Stimulated activated CD8-positive, alpha-beta memory T cell treated with anti-CD3 and anti-CD28 coated beads, Interleukin-7, amount 100 ng/mL, for 48 hours (primary cell): ENCODE measurements around the gene ASB2.
A peak's percentile ranks its signal among the peaks of the same experiment; 100 is the strongest.

Experiments
- DNase-seq, 2 donors: peaks; one replicate each; pipeline ENCODE4 v3.0.0-alpha.2; 2020; ENCODE audit warnings: low read depth in 1 of 2; ENCODE audit errors: extremely low read depth in 1 of 2

Gene ASB2

GRCh38 chr14:93976477-93977057 is at the start of gene ASB2:
TSS of gene ASB2 (minus strand) at chr14:93976570. CDS start at chr14:93964539, 12,031 bp downstream.
- no peak for DNase-seq

GRCh38 chr14:94025720-94026119 is 49.4 kb upstream of the ASB2 start:
- DNase-seq: no peak

GRCh38 chr14:94024549-94024948 is 48.2 kb upstream of the ASB2 start:
- DNase-seq: no peak

GRCh38 chr14:94022532-94023411 is 46.4 kb upstream of the ASB2 start:
- no peak for DNase-seq

DNA sequence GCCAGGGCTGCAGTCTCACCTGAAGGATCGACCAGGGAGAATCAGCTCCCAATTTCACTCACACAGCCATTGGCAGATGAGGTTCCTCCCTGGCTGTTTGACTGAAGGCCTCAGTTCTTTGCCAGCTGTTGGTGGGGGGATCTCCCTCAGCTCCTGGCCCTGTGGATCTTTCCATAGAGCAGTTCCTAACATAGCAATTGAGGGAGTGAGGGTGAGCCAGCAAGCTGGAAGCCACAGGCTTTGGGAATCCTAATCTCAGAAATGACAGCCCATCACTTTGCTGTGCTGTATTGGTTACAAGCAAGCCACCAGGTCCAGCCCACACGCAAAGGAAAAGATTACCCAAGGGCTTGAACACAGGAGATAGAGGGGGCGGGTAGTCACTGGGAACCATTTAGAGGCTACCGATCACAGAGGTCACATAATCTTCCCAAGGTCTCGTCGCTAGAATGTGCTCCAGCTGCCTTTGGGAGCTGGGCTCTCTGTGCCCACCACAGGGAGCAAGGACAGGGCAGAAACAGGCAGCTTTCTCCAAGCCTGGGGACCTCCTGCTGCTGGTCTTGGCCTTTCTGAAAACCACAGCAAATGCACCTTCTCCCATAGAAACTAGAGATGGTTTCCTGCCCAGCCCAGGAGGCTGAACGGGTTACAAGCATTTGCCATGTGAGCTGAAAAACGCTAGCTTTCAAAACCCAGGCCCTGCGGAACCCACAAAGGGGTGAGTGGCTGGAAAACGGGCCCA is 45.2 kb upstream of the ASB2 start:
- DNase-seq: peak; percentile 34 to 38

DNA sequence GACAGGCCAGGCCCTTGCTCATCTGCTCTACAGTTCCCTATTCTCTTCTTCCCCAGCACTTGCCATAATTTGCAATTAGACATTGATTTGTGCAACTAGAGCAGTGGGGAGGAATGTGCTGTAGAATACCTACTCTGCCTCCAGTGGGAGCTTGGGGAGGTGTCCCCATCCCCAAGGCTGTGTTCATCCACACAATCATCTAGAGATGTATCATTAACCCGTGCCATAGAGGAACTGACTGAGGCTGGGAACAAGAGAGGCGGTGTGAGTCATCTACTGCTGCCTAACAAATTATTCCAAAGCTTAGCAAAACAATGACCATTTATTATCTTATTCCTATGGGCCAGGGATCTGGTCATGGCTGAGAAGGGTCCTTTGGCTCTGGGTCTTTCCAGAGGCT is 44.6 kb upstream of the ASB2 start:
- DNase-seq: no peak

DNA sequence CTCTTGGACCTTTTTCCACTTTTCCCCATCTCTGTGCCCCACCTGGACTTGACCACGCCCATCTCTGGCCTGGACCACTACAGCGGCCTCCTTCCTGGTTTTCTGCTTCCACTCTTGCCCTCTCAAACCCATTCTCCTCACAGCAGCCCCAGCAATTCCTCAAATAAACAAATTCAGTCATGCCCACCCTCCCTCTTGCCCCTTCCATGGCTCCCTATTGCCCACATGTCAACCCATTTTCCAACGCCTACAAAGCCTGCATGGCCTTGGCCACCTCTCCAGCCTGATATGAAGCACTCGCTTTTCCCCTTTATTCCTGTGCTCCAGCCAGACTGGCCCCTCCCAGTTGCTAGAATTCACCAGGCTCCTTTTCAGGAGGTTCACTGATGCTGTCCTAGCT is 43.9 kb upstream of the ASB2 start:
- no peak for DNase-seq

- no peak for DNase-seq
Observed at GRCh38 chr14:94019329-94019728, 43.0 kb upstream of the ASB2 start.

- no peak for DNase-seq
Observed at GRCh38 chr14:94018308-94018707, 41.9 kb upstream of the ASB2 start.

DNA sequence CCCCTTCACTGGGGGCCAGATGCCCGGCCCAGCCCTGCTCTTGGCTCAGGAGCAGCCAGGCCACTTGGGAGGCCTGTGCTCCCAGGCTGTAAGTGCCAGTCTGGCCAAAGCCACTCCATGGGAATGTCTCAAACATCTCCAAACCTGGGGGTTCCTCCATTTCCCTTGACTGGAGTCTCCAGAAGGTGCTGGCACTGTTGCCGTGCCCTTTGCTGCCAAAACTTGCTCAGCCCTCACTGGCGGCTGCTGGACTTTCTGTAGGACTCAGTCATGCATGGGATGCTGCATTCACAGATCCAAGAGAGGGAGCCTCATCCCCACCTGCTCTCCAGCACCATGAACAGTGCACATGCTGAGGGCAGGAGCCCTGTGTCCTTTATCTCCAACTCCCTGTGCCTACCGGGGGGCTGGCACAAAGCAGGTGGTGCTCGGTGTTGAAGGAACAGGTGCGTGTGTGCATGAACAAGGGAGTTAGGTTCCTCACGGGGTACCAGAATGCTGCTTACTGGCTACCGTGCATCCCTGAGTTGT is 40.1 kb upstream of the ASB2 start:
- no peak for DNase-seq

GRCh38 chr14:94015223-94015622 is 38.9 kb upstream of the ASB2 start:
- no peak for DNase-seq

DNA sequence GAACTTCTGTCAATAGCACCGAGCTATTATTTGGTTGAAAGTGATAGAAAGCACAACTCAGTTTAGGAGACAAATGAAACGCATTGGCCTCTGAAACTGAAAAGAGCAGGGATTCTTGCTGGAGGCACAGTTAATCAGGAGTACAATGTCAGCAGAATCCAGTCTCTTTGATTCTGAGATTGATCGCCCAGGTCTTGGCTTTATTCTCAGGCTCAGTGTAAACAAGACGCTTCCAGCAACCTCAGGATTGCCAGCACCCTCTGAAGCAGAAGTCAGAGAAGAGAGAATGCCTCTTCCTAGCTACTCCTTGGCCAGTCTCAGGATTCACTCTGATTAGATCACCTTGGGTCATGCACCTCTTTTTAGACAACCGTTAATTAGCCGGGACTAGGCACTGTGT is 38.0 kb upstream of the ASB2 start:
- no peak for DNase-seq

DNA sequence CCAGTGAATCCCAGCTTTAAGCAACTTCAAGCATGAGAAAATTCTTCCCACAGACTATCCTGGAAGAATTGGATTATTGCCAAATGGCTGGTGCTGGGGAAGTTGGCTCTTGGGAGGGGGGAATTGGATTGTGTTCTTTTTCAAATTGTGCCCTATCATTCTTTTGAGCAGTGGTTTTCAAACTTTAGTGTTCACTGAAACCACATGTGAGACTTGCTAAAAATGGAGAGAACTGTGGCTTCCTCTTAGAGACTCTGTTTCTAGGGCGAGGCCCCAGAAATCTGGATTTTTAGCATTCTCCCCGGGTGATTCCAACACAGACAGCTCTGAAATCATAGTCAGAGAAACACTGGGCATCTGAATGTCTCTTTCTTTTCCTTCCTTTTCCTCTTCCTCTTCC is 35.4 kb upstream of the ASB2 start:
- DNase-seq: no peak

GRCh38 chr14:94010625-94011024 is 34.3 kb upstream of the ASB2 start:
- no peak for DNase-seq

GRCh38 chr14:94009767-94010166 is 33.4 kb upstream of the ASB2 start:
- DNase-seq: no peak

DNA sequence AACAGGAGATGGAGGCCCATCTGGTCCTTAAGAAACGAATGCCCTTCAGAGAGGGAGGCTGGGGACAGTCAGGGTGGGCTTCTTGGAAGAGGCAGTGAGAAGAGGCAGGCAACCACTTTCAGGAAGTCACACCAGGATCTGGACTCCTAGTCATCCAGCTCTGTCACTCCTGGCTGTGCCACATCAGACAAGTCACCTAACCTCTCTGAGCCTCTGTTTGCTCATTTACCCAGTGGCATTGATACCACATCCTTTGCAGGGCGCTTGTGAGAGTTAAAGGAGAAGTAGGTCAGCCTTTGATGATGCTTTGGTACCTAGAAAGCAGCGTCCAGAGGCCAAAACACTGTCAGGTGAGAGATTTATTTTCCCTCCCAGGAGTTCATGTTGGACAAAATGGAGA is 31.9 kb upstream of the ASB2 start:
- no peak for DNase-seq

DNA sequence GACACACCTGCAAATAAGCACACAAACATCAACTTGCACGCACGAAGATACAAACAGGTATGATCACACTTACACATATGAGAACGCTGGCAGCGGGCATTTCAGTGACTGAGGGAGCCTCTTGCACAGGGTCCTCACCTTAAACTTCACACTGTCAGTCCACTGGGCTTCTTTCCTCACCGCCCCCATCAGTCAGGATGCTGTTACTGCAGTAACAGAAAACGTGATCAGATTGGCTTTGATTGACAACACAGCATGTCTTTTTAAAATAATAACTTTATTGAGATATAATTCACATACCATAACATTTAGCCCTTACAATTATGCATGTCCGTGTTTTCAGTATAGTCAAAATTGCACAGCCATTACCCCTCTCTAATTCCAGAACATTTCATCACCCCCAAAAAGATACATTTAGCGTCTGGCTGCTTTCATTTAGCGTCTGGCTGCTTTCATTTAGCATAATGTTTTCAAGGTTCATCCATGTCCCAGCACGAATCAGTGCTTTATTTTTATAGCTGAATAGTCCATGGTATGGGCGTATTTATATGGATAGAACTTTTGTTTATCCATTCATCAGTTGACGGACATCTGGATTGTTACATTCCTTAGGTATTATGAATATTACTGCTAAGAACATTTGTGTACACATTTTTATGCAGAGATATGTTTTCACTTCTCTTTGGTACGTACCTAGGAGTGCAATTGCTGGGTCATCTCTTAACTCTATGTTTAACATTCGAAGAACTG is 29.1 kb upstream of the ASB2 start:
- DNase-seq: no peak

- DNase-seq: no peak
Observed at GRCh38 chr14:94004015-94004414, 27.6 kb upstream of the ASB2 start.

DNA sequence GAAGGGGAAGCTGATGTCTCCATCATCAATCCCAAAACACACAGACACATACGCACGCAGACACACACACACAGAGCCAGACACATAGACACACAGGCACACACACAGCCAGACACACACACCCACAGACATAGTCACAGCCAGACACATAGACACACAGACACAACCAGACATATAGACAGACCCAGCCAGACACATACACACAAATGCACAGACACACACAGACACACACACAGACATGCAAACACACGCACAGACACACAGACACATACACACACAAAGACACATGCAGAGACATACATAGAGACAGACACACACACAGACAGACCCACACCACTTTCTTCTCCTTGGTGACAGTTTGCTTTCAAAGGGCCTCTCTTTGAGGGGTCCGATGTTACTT is 27.0 kb upstream of the ASB2 start:
- no peak for DNase-seq

GRCh38 chr14:94001501-94002396 is 25.4 kb upstream of the ASB2 start:
- peak in 1 of 2 donors; percentile 39 for DNase-seq
